ENCODE measurements around the gene P4HB.
A peak's percentile ranks its signal among the peaks of the same experiment; 100 is the strongest.

The P4HB gene

DNA sequence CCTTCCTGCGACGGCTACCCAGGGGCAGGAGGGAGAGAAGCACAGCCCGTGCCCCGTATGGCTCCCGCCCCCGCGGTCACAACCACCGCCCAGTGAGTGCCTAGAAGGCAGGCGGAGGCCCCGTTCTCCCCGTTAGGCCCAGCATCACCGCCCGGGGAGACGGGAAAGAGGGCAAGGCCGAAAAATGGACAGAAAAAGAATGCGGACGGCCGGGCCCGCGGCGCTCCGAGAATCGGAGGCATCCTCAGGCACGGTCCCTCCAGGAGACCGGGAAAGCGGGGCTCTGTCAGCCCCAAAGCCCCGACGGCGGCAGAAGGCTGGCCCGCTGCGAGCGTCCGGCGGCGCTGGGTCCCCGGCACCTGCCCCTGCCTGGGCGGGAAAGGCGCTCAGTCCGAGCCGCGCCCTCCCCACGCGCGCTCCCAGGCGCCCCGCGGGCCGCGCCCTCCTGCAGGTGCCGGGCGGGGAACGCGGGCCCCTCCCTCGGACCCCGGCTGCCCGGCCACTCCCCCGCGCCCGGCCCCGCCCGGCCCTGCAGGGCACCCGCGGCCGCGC is 27.7 kb downstream of the P4HB start:
- peak in 1 of 3 experiments; percentile 11 for DNase-seq (ENCODE audit: low read depth in 3 of 3)

DNA sequence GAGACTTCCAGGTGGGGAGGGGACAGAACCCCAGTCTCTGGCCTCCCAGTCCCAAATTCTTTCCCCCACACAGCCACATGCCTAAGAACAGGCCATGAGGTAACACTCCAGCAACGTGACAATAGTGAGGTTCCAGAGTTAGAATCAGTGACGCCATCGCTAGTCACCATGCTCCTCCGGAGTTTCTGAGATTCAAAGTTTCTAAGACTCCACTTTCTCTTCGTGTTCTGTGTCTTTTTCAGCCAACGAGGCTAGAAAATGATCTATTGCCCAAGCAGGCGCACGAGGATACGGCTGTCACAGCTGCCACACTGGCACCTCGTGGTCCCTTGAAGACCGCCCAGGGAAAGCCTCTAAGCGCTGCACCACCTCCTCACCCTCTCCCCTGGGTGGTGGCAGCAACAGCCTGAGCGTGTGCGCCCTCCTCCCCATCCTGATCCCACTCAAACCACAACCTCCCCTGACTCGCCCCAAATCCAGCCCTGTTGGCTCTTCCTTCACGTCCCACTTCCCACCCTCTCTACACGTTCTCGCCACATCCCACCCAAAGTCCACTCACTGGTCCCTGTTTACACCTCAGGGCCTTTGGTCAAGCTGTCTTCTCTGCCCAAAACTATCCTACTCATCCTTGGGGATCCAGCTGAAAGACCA is 28.3 kb downstream of the P4HB start:
- peak in 1 of 3 experiments; percentile 10 for DNase-seq (ENCODE audit: low read depth in 3 of 3)

DNA sequence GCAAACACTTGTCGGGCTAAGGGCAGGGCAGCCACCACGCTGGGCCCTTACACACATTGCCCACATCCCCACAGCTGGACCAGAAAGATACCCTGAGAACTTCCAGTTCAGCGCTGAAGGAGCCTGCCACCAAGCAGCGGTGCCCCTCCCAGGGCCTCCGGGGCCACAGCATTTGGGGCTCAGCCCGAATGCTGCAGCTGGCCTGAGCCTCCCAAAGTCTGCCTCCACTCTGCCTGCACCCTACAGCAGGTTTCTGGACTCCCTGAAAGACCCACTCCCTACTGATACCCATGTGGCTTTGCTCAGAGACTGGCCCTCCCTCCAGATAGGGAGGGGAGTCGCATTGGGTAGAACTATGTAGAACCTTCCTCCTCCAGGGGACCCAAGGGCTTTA is 28.8 kb downstream of the P4HB start:
- DNase-seq (ENCODE audit: low read depth in 3 of 3) = no peak

DNA sequence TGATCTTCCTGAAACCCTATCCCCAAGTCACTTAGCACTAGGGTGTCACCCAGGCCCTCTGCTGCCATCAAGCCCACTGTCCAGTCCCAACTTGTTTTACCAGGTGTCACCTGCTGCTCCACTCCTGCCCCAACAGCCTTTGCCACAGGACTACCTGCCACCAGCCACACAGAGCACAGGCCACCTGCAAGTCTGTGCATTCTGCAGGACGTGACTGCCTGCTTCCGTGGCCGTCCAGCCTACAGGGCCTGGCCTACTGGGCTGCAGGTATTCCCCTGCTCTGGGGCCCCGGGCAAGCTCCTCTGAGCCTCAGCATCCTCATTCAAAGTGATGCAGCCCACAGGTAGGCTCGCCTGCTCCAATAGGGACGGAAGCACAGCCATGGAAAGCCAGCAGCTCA is 30.5 kb downstream of the P4HB start:
- no peak for DNase-seq (ENCODE audit: low read depth in 3 of 3)

DNA sequence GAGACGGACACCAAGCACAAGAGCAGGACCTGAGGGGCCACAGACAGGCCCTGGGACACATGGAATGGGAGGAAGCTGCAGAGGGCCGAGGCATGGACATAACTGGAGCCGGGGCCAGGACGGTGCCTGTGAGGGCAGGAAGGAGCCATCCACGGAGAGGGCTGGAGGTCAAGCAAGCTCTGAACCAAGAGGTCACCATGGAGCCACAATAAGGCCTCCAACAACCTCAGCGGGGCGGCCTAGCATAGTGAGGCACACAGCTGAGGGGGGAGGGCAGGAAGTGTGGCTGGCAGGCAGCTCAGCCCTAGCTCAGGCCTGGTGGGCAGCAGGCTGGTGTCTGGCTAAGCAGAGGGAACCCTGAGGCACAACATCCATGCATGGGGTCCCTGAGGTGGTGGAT is 31.7 kb downstream of the P4HB start:
- DNase-seq (ENCODE audit: low read depth in 3 of 3) = no peak

DNA sequence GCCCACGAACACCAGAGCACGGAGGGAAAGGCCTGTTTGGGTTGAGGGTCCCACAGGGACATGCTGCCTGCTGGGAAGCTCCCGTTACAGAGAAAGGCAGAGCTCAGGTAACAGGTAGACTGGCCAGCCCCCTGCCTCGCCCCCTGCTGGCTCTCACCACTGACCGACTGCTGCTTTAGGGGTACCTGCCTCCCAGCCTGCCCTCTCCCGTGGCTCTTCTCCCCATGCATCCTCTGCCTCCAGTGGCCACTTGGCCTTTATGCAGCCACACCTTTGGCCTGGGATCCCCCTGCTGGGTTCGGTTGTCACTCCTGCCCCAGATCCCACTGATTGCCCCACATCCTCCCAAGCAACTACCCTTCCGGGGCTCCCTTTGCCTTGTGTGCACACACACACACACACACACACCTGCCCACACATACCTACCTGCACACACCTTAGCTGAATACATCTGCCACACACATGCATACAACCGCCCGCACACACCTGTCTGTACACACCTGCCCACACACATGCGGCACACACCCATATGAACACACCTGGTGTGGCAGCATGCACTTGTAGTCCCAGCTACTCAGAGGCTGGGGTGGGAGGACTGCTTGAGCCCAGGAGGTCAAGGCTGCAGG is 34.4 kb downstream of the P4HB start:
- no peak for DNase-seq (ENCODE audit: low read depth in 3 of 3)

DNA sequence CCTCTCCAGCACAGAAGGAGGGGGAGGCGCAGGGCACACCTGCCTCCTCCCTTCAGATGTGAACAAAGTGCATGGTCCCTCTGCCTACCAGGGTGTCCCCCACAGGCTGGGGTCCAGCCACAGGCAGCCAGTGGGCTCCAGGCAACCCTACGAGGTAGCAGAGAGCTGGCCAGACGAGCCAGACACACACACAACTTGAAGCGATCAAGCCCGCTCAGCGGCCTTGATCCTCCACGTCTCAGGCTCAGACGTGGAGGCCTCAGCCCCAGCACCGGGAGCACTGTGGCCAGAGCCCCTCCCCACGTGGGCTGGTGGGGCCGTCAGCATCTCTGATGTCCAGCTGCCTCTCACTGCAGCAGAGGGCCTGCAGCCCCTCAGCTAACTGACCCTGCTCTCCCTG is 35.7 kb downstream of the P4HB start:
- DNase-seq (ENCODE audit: low read depth in 3 of 3) = no peak

DNA sequence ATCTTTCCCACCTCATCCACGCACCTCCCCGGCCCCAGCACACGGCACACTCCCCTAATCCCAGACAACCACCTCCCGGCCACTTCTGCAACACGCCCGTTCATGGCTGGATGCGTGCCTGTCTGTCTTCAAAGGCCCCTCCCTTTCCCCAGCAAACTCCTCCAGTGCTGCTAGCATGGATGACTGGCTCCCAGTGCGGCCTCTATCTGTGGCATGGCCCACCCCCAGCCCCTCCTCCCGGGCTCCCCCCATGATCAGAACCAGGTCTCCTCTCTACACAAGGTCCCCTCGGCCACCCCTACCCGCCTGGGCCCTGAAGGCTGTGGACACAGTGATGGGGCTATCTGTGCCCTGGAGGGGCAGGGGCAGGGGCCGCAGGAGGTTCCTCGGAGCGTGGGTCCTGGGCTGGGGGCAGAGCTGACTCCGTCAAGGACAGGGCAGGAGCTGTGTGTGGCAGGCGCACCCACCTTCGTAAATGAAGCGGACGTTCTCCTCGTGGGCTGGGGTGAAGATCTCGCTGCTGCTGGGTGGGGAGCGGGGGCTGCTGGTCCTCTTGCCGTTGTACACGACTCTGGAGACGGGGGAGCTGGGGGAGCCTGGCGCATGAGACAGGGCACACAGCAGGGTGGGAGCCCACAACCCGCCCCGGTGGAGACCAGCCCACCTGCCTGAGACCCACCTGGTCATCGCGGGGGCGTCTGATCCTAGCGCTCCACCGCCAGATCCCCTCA is 36.4 kb downstream of the P4HB start:
- no peak for DNase-seq (ENCODE audit: low read depth in 3 of 3)

DNA sequence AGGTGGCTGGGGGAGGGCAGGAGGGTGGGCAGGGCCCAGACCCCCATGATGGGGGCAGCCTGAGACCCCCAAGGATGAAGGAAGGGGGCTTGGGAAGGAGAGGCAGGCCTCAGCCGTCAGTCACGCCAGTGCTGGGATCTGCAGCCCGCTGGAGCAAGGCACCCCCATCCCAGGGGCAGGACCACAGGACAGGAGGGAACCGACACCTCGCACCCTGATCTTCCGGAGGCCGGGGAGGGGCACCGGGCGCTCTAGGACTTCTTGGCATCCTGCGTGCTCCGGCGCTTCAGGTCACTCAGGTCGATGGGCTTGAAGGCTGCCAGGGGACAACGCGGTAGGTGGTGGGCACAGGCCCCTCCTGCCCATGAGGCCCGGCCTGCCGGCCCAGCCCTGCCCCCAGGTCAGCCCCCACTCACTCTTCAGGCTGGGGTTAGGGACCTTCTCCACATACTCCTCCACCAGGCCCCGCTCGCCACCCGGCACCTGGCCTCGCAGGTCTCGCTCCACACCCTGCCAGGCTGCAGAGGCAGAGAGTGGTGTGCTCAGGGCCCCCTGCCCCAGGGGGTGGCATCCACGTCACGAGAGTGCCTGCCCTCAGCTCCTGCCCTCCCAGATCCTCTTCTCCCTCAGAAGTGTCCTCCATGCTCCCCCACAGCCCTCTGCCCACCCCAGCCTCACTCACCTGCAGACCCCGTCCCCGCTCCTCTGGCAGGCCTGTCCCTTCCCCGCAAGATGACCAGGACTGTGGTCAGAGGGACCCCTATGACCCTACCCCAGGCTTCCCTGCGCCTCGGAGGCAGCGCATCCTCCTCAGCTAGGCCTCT is 37.1 kb downstream of the P4HB start:
- DNase-seq (ENCODE audit: low read depth in 3 of 3) = no peak

DNA sequence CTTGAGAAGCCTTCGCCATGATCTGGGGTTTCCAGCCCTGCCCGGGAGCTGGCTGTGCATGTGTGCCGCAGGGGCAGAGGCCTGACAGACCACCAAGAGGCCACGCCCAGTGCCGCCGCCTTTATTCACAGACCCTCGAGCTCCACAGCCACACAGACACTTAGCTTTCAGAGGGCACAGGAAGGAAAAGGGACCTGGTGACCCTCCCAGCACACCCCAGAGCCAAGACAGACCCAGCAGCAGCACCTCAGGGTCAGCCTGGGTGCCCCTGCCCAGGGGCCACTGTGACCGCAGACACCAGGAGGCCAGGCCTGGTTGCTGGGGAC is 38.1 kb downstream of the P4HB start:
- DNase-seq (ENCODE audit: low read depth in 3 of 3) = no peak

DNA sequence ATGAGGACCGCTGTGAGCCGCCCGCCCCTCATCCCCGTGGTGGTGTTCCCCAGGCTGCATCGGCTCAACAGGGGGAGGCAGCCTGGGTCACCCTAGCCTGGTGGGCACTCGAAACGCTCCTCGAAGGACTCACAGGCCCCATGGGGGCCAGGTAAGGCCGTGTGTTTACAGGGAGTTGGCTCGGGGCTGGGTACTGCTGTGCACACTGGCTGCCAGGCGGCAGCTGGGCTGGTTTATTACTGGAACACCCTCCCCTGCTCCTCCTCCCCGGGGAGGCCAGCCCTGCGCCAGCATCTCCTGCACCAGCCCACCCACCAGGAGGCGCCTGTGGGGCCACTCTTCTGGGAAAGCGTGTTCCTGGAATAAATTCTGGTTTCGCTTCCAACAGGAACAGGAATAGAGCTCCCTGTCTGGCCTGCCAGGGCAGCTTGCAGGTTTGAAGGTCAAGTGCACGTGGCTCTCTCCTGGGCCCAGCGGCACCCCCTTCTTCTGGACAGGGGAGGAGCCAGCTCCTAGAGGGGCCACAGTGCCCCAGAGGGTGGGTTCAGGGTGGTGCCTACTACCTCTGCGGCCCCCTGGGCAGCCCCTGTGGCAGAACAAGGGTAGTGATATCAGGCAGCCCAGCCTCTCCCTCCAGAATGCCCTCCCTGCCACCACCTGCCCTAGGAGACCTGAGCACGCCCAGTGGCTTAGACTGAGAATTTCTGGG is 38.6 kb downstream of the P4HB start:
- no peak for DNase-seq (ENCODE audit: low read depth in 3 of 3)

DNA sequence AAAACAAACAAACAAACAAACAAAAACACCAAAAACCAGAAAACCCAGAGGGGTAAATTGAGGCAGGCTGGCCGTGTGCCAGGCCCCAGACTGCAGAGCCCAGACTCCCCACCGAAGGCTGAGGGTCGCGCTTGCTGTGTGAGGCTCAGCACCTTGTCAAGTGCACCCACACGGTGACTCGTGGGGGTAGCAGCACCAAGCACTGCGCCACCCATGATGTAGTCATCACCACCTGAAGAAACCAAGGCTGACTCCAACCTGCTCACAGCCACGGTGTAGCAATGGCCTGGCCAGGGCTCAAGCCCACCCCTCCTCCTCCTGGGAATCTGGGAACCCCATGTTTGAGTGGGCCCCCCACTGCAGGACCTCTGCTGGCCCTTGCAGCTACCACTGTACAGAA is 39.2 kb downstream of the P4HB start:
- no peak for DNase-seq (ENCODE audit: low read depth in 3 of 3)

DNA sequence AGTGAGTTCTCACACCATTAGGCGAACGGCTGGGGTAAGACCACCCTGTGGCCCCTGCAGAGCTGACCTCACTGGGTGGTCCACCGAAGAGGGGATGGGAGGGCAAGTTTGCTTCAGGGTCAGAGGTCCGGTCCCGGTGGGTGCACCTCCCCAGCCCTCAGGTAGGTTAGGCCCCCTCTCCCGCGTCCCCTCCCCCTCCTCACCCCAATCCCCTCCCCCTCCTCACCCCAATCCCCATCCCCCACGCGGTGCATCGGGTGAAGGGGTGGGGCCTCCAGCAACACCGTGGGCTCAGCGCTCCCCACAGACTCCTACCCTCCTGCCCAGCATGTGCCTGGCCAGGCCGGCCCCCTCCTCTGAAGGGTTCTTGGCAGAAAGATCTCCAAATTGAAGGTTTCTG is 40.6 kb downstream of the P4HB start:
- DNase-seq (ENCODE audit: low read depth in 3 of 3) = no peak

DNA sequence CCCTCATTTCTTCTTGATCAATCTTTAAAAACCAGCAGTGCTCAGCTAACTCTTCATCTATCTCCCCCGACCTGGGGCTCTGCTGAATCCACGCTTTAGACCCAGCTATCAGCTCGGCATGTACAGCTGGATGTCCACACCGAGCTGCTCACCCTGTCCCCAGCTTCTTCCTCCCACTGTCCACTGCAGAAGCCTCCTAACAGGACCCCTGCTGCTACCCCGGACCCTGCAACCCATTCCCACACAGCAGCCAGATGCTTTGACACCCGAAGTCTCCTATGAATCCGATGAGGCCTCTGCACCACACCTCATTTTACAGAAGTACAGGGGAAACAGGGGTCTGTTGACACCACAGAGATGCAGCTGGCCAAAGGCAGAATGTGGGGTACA is 42.6 kb downstream of the P4HB start:
- DNase-seq (ENCODE audit: low read depth in 3 of 3) = no peak

DNA sequence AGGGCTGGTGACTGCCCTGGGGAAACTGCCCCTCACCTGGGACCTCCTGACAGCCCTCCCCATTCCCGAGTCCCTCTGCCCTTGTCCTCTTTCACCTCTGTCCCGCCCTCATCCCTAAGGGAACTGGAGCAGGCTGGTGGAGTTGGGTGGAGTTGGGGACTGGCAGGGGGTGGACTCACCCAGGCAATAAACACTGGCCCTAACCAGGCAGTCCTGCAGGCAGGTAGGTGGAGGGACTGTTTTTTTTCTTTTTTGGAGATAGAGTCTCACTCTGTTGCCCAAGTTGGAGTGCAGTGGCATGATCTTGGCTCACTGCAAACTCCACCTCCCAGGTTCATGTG is 44.7 kb downstream of the P4HB start:
- no peak for DNase-seq (ENCODE audit: low read depth in 3 of 3)

DNA sequence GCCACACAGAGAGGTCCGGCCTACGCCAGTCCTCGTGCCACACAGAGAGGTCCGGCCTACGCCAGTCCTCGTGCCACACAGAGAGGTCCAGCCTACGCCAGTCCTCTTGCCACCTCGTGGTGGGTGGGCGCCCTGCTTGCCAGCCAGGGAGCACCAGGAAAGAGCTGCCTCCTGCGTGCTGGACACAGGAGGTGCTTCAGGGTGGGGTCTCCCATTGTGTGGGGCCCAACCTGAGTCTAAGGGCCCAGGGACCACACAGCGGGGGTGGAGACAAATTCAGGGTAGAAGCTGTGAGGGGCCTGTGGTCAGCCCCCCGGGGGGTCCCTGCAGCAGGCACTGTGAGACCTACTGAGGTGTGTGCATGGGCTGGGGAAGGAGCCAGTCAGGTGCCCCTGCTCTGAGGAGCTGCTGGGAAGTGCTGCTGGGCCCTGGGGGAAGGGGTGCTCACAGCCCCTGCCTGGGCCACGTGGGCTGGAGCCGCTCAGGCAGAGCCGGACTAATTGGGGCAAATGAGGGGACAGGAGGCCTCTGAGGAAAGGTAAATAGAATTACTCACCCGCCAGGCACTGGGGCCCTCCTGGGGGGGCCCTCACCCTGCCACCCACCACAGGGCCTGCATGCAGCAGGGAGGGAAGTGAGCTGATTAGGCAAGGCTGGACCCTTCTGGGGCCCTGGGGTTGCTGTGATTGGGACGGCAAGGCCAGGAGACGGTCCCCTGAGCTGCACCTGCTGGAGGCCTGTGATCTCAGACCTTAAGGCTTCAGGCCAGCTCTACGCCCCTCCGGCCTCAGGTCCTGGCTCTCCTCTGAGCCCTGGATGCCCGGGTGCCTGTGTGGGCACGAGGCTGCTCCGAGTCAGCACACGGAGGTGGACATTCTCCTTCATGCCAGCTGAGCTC is 45.3 kb downstream of the P4HB start:
- no peak for DNase-seq (ENCODE audit: low read depth in 3 of 3)

DNA sequence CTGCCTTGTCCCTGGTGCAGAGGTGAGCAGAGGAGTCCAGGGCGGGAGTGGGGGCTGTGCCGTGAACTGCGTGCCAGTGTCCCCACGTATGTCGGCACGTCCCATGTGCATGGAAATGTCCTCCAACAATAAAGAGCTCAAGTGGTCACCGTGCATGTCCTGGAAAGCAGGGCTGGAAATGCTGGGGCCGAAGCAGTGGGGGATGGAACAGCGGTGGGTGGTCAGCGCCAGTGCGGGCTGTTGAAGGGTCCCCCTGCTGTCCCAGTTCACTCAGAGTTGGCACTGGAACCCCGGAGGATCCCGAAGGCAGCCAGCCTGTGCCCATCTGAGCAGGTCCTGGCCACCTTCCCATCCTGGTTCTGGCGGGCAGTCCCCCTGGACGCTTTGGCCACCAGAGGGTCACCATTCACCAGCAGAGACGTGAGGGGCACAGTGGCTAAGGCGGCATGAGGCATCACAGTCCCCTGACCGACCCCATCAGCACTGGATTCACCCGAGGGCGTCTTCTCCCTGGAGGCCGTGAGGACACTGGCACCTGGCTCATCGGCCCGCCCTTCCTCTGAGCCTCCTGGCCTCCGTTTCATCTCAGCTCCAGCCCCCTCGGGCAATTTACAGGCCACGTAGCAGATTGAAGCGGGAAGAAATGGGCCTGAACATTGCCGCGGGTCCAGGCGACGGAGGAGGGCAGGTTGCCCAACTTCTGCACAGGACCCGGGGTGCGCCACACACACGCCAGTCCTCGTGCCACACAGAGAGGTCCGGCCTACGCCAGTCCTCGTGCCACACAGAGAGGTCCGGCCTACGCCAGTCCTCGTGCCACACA is 46.3 kb downstream of the P4HB start:
- no peak for DNase-seq (ENCODE audit: low read depth in 3 of 3)

DNA sequence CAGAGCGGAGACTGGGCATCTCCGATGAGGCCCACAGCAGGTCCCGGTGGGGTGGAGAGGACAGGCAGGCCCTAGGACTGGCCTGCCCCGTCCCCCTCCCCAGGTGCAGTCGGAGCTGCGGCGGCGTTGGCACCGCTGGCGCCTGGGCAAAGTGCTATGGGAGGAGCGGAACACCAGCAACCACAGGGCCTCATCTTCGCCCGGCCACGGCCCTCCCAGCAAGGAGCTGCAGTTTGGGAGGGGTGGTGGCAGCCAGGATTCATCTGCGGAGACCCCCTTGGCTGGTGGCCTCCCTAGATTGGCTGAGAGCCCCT is 47.0 kb downstream of the P4HB start:
- DNase-seq (ENCODE audit: low read depth in 3 of 3) = no peak

DNA sequence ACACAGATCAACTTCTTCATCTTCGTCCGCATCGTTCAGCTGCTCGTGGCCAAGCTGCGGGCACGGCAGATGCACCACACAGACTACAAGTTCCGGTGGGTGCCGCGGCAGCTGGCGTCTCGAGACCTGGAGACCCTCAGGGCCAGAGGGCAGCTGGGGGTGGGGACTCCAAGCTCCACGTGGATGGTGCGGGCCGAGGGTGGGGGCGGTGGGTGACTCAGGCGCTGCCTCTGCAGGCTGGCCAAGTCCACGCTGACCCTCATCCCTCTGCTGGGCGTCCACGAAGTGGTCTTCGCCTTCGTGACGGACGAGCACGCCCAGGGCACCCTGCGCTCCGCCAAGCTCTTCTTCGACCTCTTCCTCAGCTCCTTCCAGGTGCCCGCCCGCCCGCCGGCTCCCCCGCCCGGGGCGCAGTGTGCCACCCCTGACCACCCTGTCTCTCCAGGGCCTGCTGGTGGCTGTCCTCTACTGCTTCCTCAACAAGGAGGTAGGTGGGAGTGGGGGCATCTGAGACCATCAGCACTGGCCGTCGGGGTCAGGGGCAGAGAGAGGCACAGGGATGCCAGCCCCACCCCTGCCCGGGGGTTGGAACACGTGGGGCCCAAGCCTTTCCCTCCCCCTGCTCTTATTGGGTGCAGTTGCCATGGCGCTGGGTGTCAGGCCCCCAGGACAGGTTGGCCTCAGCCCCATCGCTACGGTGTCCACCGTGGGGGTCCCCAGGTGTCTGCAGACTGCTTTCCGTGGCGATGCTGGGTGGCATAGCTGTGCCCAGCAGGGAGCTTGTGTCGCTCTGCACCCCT is 47.6 kb downstream of the P4HB start:
- no peak for DNase-seq (ENCODE audit: low read depth in 3 of 3)

All from stimulated activated CD4-positive, alpha-beta T cell treated with anti-CD3 and anti-CD28 coated beads, TNF-alpha, amount 100 ng/mL, for 4 hours (primary cell).